Activated CD4-positive, alpha-beta T cell treated with anti-CD3 and anti-CD28 coated beads, Interleukin-2, amount 10 ng/mL, durations not matched to agents 24 days and 14 days (primary cell): Measurements from ENCODE around the gene PIGP. TPM values are rescaled to one million over a fixed set of nuclear protein-coding genes. Genes with fewer than 3 reads are reported as not detected.

Experiments used
- DNase-seq: peaks from one replicate; pipeline ENCODE4 v3.0.0; 2022
- H3K27ac Mint-ChIP-seq: one replicate; pipeline ENCODE4 v1.8.0; 2022; ENCODE audit warnings: mild to moderate bottlenecking, mixed read lengths
- H3K27me3 Mint-ChIP-seq: one replicate; pipeline ENCODE4 v1.8.0; 2022; ENCODE audit warnings: mixed read lengths
- H3K36me3 Mint-ChIP-seq: one replicate; pipeline ENCODE4 v1.8.0; 2022; ENCODE audit warnings: low read depth, mild to moderate bottlenecking, mixed read lengths
- H3K4me1 Mint-ChIP-seq: one replicate; pipeline ENCODE4 v1.8.0; 2021; ENCODE audit warnings: mixed read lengths
- H3K4me3 Mint-ChIP-seq: one replicate; pipeline ENCODE4 v1.8.0; 2022; ENCODE audit warnings: mild to moderate bottlenecking, moderate library complexity, mixed read lengths
- H3K9me3 Mint-ChIP-seq: one replicate; pipeline ENCODE4 v1.8.0; 2021; ENCODE audit warnings: mixed read lengths
- intact Hi-C: fragments of 100-400 bp; cut with micrococcal nuclease; formaldehyde crosslinking; loops from one replicate; pipeline ENCODE4 v1.15.1; 2023
- total RNA-seq: library from RNA; stranded (reverse); gene quantifications from 2 replicates; pipeline ENCODE4 v1.2.3, GENCODE V29; 2022

PIGP gene
- total RNA-seq, 1 donor from 2014 or later = 19.4 TPM

GRCh38 chr21:37026499-37026898, 46.4 kb downstream of the PIGP start:
- H3K9me3 Mint-ChIP-seq = peaks cover 3% of the 10 kb centered on the region
- peaks cover 9% of the 10 kb centered on the region for H3K27me3 Mint-ChIP-seq
- no peaks in the 10 kb centered on the region for H3K36me3 Mint-ChIP-seq
- DNase-seq = no peak
- intact Hi-C loops = no loop called here
- no peaks in the 10 kb centered on the region for H3K4me1 Mint-ChIP-seq
- no peak overlapping the region for H3K4me3 Mint-ChIP-seq
- H3K27ac Mint-ChIP-seq = no peak overlapping the region

GRCh38 chr21:37017951-37018679, 54.8 kb downstream of the PIGP start:
- H3K36me3 Mint-ChIP-seq = no peaks in the 10 kb centered on the region
- H3K27me3 Mint-ChIP-seq = peaks cover 3% of the 10 kb centered on the region
- no peaks in the 10 kb centered on the region for H3K4me1 Mint-ChIP-seq
- H3K27ac Mint-ChIP-seq = no peak overlapping the region
- H3K4me3 Mint-ChIP-seq = no peak overlapping the region
- intact Hi-C loops = no loop called here
- DNase-seq = no peak
- H3K9me3 Mint-ChIP-seq = no peaks in the 10 kb centered on the region

Other genes starting within 250 kb of the PIGP start
- gene HLCS, start 106.4 kb downstream of the PIGP start, total RNA-seq = 15.3 and 16.5 TPM in 2 replicates
- gene RIPPLY3, start 66.4 kb downstream of the PIGP start, total RNA-seq = 0.26 TPM in 1 of 2 replicates, not detected in the other
- 62.4 and 63.0 TPM in 2 replicates for gene TTC3, start 183 bp upstream of the PIGP start, total RNA-seq
- gene VPS26C, start 194.3 kb upstream of the PIGP start, total RNA-seq = 52.8 and 60.0 TPM in 2 replicates